Coronary artery (tissue), 2 donors: Measurements from ENCODE around the gene MAPKAP1.
"Not testable (repeated sequence)": the region's sequence is repeated elsewhere in the genome, so short reads cannot be mapped to it uniquely, and the experiment has no call there.

Source experiments
- DNase-seq: peaks from one replicate; pipeline ENCODE4 v3.0.0-alpha.2; 2017; ENCODE audit warnings: low spot score
- H3K27ac ChIP-seq, 2 donors: fragments of 200-600 bp; sonication (generic); one replicate each; pipeline ENCODE4 v1.5.1; 2016 to 2019
- H3K4me3 ChIP-seq: fragments of 200-600 bp; sonication (generic); 2 replicates; pipeline ENCODE4 v1.5.1; 2016; ENCODE audit warnings: mild to moderate bottlenecking, moderate library complexity
- TF ChIP-seq, protein P1 (sequence below): fragments of 200-600 bp; sonication (generic); IDR thresholded peaks from one replicate; pipeline ENCODE4 v1.5.1; 2019; ENCODE audit warnings: antibody characterized with exemption

MAPKAP1 gene

DNA sequence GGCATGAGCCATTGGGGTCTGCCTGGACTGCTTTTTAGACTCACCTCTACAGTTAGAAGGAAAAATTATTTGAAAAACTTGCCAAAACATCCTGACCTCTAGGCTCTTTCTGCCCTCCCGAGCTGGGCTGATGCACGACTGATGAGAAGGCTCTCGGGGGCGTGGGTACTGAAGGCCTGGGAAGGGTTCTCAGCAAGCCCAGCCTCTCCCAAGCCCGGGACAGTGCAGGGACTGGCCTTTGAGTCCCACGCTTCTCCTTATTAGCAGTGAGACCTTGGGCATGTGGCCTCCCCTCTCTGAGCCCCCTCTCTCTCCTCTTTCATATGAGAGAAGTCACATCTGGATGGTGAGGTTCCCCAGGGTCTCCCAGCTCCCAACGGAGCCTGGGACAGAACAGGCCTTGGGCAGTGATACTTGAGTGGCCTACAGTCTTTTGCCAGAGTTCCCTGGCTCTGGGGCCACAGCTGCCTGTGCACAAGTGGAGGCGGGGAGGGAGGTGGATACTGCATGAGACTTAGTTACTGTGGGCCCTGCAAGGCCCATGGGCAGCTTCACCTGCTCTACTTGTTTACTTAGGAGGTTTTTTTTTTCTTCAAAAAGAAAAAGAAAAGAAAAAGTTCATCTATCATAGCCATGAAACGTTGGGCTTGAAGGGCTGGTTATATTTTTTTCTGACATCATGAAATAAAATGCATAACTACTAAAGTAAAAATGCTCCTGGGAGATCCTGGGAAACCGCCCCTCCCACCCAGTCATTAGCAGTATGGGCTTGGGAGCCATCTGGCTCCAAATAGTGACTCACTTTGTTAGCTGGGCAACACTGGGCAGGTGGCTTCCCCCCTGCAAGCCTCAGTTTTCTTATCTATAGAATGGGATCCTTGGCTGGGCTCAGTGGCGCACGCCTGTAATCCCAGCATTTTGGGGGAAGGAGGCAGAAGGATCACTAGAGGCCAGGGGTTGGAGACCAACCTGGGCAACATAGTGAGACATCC, 306.0 kb downstream of the MAPKAP1 start:
- TF ChIP-seq, protein P1, sequence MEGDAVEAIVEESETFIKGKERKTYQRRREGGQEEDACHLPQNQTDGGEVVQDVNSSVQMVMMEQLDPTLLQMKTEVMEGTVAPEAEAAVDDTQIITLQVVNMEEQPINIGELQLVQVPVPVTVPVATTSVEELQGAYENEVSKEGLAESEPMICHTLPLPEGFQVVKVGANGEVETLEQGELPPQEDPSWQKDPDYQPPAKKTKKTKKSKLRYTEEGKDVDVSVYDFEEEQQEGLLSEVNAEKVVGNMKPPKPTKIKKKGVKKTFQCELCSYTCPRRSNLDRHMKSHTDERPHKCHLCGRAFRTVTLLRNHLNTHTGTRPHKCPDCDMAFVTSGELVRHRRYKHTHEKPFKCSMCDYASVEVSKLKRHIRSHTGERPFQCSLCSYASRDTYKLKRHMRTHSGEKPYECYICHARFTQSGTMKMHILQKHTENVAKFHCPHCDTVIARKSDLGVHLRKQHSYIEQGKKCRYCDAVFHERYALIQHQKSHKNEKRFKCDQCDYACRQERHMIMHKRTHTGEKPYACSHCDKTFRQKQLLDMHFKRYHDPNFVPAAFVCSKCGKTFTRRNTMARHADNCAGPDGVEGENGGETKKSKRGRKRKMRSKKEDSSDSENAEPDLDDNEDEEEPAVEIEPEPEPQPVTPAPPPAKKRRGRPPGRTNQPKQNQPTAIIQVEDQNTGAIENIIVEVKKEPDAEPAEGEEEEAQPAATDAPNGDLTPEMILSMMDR: no peak
- no peak for DNase-seq
- no peak overlapping the region for H3K27ac ChIP-seq
- no peak overlapping the region for H3K4me3 ChIP-seq

DNA sequence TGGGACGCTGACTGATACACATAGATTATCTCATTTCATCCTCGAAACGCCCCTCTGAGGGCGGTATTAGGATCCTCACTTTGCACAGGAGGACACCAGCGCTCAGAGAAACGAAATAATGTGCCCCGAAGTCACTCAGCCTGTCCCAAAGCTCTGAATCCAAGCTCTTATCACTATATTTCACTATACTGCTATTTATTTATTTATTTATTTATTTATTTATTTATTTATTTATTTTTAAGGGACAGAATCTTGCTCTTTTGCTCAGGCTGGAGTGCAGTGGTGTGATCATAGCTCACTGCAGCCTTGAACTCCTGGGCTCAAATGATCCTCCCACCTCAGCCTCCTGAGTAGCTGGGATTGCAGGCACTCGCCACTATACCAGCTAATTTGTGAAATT, 306.8 kb downstream of the MAPKAP1 start:
- not testable (repeated sequence) for H3K27ac ChIP-seq, DNase-seq

DNA sequence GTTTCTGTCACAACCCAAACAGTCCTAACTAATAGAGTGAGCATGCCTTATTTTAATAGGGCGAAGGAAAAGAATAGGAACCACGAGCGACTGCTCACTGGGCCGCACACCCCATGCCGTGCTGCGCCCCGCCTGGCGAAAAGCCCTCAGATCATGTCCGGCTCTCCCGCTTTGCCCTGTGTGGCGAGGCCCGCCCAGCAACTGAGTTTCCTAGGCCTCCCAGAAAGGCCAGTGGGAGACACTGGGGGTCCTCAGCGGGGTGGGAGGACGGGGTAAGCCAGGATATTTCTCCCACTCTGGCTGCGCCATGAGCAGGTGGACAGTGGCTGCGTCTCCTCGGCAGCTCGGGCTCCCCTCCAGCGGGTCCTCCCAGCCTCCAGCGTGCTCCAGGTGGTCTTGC, 307.3 kb downstream of the MAPKAP1 start:
- DNase-seq: no peak
- TF ChIP-seq, protein P1: no peak
- Histone ChIP-seq H3K27ac (no peak overlapping the region), H3K4me3 (no peak overlapping the region)

More for the DNA sequence above, 306.8 kb downstream of the MAPKAP1 start:
- H3K4me3 ChIP-seq: not testable (repeated sequence)

DNA sequence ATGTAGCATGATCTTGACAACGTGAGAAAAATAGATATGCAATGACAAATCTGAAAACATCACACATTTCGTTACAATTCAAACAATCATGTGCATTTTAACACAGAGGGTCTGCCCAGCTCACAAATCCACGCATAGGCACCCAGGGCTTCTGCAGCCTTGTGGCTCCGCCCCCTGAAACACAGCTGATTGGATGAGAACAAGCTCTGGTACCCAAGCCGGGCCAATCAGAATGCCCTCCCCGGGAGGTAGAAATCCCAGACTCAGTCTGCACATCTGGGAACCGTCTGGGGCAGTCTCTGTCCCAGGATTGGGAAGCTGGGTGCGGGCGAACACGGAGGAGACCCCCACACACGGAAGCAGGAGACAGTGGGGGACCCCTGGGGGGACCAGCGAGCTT, 307.8 kb downstream of the MAPKAP1 start:
- Histone ChIP-seq H3K4me3 (no peak overlapping the region), H3K27ac (no peak overlapping the region)
- TF ChIP-seq, protein P1: no peak
- DNase-seq: no peak

DNA sequence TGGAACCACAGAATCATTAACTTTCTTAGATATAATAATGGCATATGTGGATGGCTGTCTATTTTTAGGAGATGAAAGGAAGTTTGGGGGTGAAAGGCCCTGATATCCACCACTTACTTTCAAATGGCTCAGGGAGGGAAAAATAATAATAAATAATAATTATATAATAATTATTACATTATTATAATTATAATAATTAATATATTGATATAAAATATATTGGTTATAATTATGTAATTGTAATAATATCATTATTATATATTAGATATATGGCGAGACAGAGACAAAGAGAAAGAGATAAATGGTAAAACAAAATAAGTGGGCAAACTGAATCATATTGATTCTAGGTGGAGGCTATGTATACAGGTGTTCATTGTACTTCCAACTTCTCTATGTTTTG, 308.8 kb downstream of the MAPKAP1 start:
- TF ChIP-seq, protein P1: no peak
- Histone ChIP-seq H3K4me3 (no peak overlapping the region), H3K27ac (no peak overlapping the region)
- DNase-seq: no peak

DNA sequence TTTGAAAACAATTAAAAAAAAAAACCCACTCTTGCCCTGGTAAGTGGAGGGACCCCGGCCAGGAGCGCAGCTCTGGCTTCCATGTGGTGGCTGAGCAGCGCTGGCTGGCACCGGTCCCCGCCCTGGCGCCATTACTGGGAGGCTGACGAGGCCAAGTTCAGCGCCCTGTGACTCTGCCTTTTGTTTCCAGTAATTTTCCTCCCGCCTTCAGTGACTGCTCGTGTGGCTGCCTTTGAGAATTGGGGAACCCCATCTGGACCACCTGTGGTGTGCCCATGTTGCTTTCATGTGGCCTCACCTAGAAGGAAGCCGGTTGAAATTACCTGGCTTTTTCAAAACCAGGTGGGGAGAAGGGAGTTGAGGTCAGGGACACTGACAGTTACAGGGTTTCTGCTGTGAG, 309.3 kb downstream of the MAPKAP1 start:
- TF ChIP-seq, protein P1: no peak
- H3K27ac ChIP-seq: no peak overlapping the region
- no peak overlapping the region for H3K4me3 ChIP-seq
- no peak for DNase-seq

DNA sequence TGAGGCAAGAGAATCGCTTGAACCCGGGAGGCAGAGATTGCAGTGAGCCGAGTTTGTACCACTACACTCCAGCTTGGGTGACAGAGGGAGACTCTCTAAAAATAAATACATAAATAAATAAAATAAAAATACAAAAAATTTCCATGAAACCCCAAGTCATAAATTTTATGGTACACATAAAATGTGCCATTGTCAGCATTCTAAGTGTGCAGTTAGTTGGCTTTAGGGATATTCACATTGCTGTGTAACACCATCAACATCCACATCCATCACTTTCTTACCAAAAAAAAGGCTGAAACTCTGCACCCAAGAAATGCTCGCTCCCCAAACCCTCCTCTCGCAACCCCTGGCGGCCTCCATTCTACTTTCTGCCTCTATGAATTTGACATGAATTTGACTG, 310.2 kb downstream of the MAPKAP1 start:
- no peak overlapping the region for H3K4me3 ChIP-seq
- no peak for DNase-seq
- no peak overlapping the region for H3K27ac ChIP-seq
- TF ChIP-seq, protein P1: no peak
